ENCODE measurements around the gene RIOX2.

DNA sequence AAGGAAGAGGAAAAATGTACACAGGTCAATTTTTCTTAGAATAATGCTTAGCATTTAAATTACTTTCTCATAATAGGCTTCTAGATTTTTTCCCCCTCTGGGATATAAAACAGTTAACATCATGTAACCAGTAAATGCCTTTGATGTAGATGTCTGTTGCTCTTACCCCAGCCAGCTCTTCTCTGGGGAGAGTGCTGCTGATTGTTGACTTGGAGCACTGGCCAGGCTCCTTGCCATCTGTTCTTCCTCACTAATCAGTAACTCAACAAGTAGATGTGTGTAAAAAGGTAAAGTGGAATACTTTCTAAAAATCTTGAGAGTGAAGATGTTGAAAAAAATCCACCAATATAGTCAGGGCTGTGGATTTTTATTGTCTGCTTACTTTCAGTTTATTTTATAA, 42.2 kb downstream of the RIOX2 start:
- TF ChIP-seq CTCF (conservative IDR thresholded peaks at IDR 0.05 in 1 of 2, IDR thresholded peaks at IDR 0.05 in 1 of 2; ENCODE audit: low read depth in 1 of 2, low read length in 2 of 2) (no peak), EZH2 (IDR thresholded peaks at IDR 0.05; ENCODE audit: low read length, missing control alignments) (no peak)

All from fibroblast of lung (primary cell).